CD4-positive, alpha-beta T cell (primary cell): ENCODE results near the gene CCR5AS.

ENCODE experiments used
- ATAC-seq: fragments of 200-7000 bp; cut with Tn5 transposase; one replicate; pipeline ENCODE4 v1.10.0; 2022; ENCODE audit warnings: mild to moderate bottlenecking; ENCODE audit not compliant: poor library complexity
- CTCF ChIA-PET: fragments of 350-600 bp; sonication (Branson Sonifier 250); formaldehyde crosslinking; loops from one replicate; lab custom pipeline; 2021; ENCODE audit warnings: antibody characterized with exemption, inconsistent platforms; lab: Charles Lee
- POLR2A ChIA-PET: fragments of 350-600 bp; sonication (Branson Sonifier 250); formaldehyde crosslinking; loops from one replicate; lab custom pipeline; 2021; ENCODE audit warnings: antibody characterized with exemption, inconsistent platforms; lab: Charles Lee
- DNase-seq, 14 experiments: peaks; one replicate each; pipeline ENCODE4 v3.0.0-alpha.2; 2013 to 2020; ENCODE audit warnings: mixed read lengths in 2 of 14
- H3K27ac ChIP-seq, 2 donors: one replicate each; pipeline versions ENCODE4 v1.5.1 to v1.7.0; 2013; ENCODE audit warnings: low read length in 2 of 2, low read depth in 1 of 2, mild to moderate bottlenecking in 1 of 2
- H3K27me3 ChIP-seq, 2 experiments: 1 replicate in 1 of 2; 2 replicates in 1 of 2; pipeline versions ENCODE4 v1.6.1 to v1.7.0; 2013; ENCODE audit warnings: low read length in 2 of 2, control low read depth in 1 of 2, mild to moderate bottlenecking in 1 of 2, moderate library complexity in 1 of 2; ENCODE audit not compliant: insufficient read depth in 2 of 2, control insufficient read depth in 1 of 2
- H3K36me3 ChIP-seq: one replicate; pipeline ENCODE4 v1.6.1; 2013; ENCODE audit warnings: low read length, control low read depth; ENCODE audit not compliant: insufficient read depth
- H3K4me1 ChIP-seq: one replicate; pipeline ENCODE4 v1.6.1; 2013; ENCODE audit warnings: low read length, control low read depth; ENCODE audit not compliant: insufficient read depth
- H3K4me3 ChIP-seq: one replicate; pipeline ENCODE4 v1.5.1; 2013; ENCODE audit warnings: mild to moderate bottlenecking, low read length, moderate library complexity
- H3K9me3 ChIP-seq, 2 experiments: 1 replicate in 1 of 2; 2 replicates in 1 of 2; pipeline versions ENCODE4 v1.6.1 to v1.7.0; 2013; ENCODE audit warnings: low read length in 2 of 2, mild to moderate bottlenecking in 2 of 2, control low read depth in 1 of 2, moderate library complexity in 1 of 2; ENCODE audit not compliant: control insufficient read depth in 1 of 2, insufficient read depth in 1 of 2
- H3K27ac Mint-ChIP-seq: one replicate; pipeline ENCODE4 v1.8.0; 2020; ENCODE audit warnings: mixed read lengths
- H3K27me3 Mint-ChIP-seq: one replicate; pipeline ENCODE4 v1.8.0; 2021; ENCODE audit warnings: mixed read lengths
- H3K36me3 Mint-ChIP-seq: one replicate; pipeline ENCODE4 v1.8.0; 2021; ENCODE audit warnings: low read depth, mixed read lengths
- H3K4me1 Mint-ChIP-seq: one replicate; pipeline ENCODE4 v1.8.0; 2021; ENCODE audit warnings: low read depth, mixed read lengths
- H3K4me3 Mint-ChIP-seq: one replicate; pipeline ENCODE4 v1.8.0; 2020; ENCODE audit warnings: mild to moderate bottlenecking, mixed read lengths
- H3K9me3 Mint-ChIP-seq: one replicate; pipeline ENCODE4 v1.8.0; 2020; ENCODE audit warnings: mixed read lengths
- CTCF ChIP-seq: fragments of 200-600 bp; IDR thresholded peaks from one replicate; pipeline ENCODE4 v1.8.0; 2022; ENCODE audit warnings: antibody characterized with exemption, mild to moderate bottlenecking
- intact Hi-C, 2 experiments: fragments of 100-400 bp; cut with DNase I in 1 of 2; cut with micrococcal nuclease in 1 of 2; formaldehyde crosslinking; loops; one replicate each; pipeline versions ENCODE4 v1.15.1 to v1.9.0; 2023 to 2025; cut with DNase I, micrococcal nuclease

The CCR5AS gene

DNA sequence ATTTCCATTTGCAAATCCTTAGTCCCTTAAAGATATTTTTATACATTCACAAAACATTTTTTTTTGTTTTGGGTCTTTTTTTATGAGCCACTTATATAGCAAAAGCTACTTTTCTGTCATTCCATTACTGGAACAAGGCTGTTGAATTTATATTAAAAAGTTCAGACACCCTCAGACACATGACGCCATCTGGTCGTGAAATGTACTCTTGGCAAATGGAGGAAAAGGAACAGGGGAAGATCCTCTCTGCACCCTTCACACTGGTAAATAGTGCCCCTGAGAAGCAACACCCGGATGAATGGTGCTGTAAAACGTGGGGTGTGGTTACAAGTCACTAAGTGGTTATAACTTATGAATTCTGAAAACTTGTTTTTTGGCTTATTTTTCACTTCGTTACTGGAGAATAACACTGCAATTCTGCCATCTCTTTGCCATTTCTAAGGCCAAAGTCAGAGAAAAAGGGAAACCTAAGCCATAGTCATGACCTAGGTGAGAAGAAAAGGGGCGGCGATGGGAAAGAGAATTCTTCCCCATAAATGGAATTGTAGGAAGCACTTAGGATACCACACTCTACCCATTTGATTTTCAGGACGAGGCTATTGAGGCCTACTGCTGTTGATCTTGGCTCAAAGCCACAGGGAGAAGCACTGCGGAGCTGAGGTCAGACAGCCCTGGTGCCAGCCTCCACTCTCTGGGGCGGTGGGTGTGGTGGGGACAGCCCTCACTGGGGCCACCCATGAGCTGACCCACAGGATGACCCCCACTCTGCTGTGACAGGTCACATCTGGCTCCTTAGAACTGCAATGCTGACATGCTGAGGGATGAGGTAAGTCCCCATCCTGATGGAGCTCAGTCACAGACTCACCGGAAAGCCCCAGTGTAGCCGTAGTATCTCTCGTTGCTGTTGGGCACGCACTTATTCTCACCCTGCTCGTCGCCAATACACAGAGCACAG is 36.0 kb upstream of the CCR5AS start:
- ChIA-PET POLR2A (no interaction called here), CTCF (interaction anchor here (0.6 to 1.2 kb wide), 4 partner anchors 25 to 931 kb away, joined by 3 to 4 read pairs (median 3); no protein-coding TSS in a partner anchor)
- H3K9me3 ChIP-seq, result no peaks in the 10 kb centered on the region
- DNase-seq (peak in 4 of 14 experiments; percentile 27 to 69 (median 57)), ATAC-seq (no peak)
- Mint-ChIP-seq H3K4me3 (no peak overlapping the region), H3K4me1 (peaks cover 22% of the 10 kb centered on the region), H3K36me3 (peaks cover 4% of the 10 kb centered on the region), H3K27me3 (no peaks in the 10 kb centered on the region), H3K9me3 (no peaks in the 10 kb centered on the region), H3K27ac (no peak overlapping the region)
- intact Hi-C loops, result no loop called here
- H3K27me3 ChIP-seq, result no peaks in the 10 kb centered on the region
- peaks cover 17% of the 10 kb centered on the region for H3K4me1 ChIP-seq
- no peak overlapping the region for H3K4me3 ChIP-seq
- no peak for TF ChIP-seq CTCF
- H3K36me3 ChIP-seq, result no peaks in the 10 kb centered on the region
- no peak overlapping the region for H3K27ac ChIP-seq

- peaks cover 17% of the 10 kb centered on the region for H3K4me1 ChIP-seq
- no peak for TF ChIP-seq CTCF
- no peaks in the 10 kb centered on the region for H3K9me3 ChIP-seq
- no peak overlapping the region for H3K4me3 ChIP-seq
- Mint-ChIP-seq H3K4me3 (peak overlapping the region; percentile 54), H3K27me3 (no peaks in the 10 kb centered on the region), H3K27ac (peak overlapping the region; percentile 78), H3K36me3 (peaks cover 4% of the 10 kb centered on the region), H3K9me3 (no peaks in the 10 kb centered on the region), H3K4me1 (peaks cover 22% of the 10 kb centered on the region)
- CTCF ChIA-PET, result interaction anchor here (0.6 kb wide), 1 partner anchor 72 kb away, joined by 3 read pairs; no protein-coding TSS in a partner anchor
- POLR2A ChIA-PET, result no interaction called here
- peak; percentile 97 for ATAC-seq
- intact Hi-C loops, result loop anchor here in 1 of 2 experiments (1.0 kb wide), 1 partner anchor 33 kb away; the partner anchor contains the start of genes CCR5AS and CCRL2
- H3K27me3 ChIP-seq, result no peaks in the 10 kb centered on the region
- H3K36me3 ChIP-seq, result no peaks in the 10 kb centered on the region
- peak in 8 of 14 experiments; percentile 7 to 72 (median 44) for DNase-seq
- H3K27ac ChIP-seq, result no peak overlapping the region
Observed at GRCh38 chr3:46440531-46441294, 33.8 kb upstream of the CCR5AS start.

GRCh38 chr3:46438831-46439230 is 32.0 kb upstream of the CCR5AS start:
- no peaks in the 10 kb centered on the region for H3K27me3 Mint-ChIP-seq
- POLR2A ChIA-PET, result no interaction called here
- H3K27ac Mint-ChIP-seq, result no peak overlapping the region
- no peaks in the 10 kb centered on the region for H3K9me3 ChIP-seq
- H3K27ac ChIP-seq, result no peak overlapping the region
- no peak overlapping the region for H3K4me3 Mint-ChIP-seq
- H3K36me3 ChIP-seq, result no peaks in the 10 kb centered on the region
- H3K4me1 Mint-ChIP-seq, result peaks cover 22% of the 10 kb centered on the region
- H3K36me3 Mint-ChIP-seq, result peaks cover 4% of the 10 kb centered on the region
- no peak for TF ChIP-seq CTCF
- H3K4me3 ChIP-seq, result no peak overlapping the region
- DNase-seq (no peak), ATAC-seq (no peak)
- intact Hi-C loops, result no loop called here
- H3K4me1 ChIP-seq, result peaks cover 17% of the 10 kb centered on the region
- no peaks in the 10 kb centered on the region for H3K27me3 ChIP-seq
- H3K9me3 Mint-ChIP-seq, result no peaks in the 10 kb centered on the region
- CTCF ChIA-PET, result no interaction called here
